Bronchial epithelial cell (primary cell): ENCODE results near the gene ADAD2. TPM values are rescaled to one million over a fixed set of nuclear protein-coding genes. Genes with fewer than 3 reads are reported as not detected.

ENCODE experiments used
- DNase-seq: peaks from one replicate; pipeline ENCODE4 v3.0.0-alpha.2; 2010; ENCODE audit warnings: low read depth
- FAIRE-seq: peaks from 2 replicates; lab custom pipeline; 2011; peaks lifted over from hg19 to GRCh38; lab: Jason Lieb, UNC
- H3K27me3 ChIP-seq: 2 replicates; pipeline ENCODE4 v1.5.1; 2011; ENCODE audit warnings: low read length; ENCODE audit not compliant: control insufficient read depth, insufficient read depth
- H3K36me3 ChIP-seq: 2 replicates; pipeline ENCODE4 v1.5.1; 2011; ENCODE audit warnings: low read length; ENCODE audit not compliant: control insufficient read depth, insufficient read depth
- H3K4me3 ChIP-seq: 2 replicates; pipeline ENCODE4 v1.5.1; 2011; ENCODE audit warnings: mild to moderate bottlenecking, low read depth, low read length, control low read depth
- total RNA-seq: library from RNA; depleted of rRNA; stranded (reverse); fragments of >200 nt; gene quantifications from 2 replicates; pipeline ENCODE4 v1.2.1, GENCODE V29; 2014
- TF ChIP-seq, protein P1 (sequence below): IDR thresholded peaks from 2 replicates; pipeline ENCODE4 v1.5.1; 2011; ENCODE audit warnings: mild to moderate bottlenecking, moderate library complexity, low read length, control low read depth, inconsistent platforms; ENCODE audit not compliant: insufficient read depth, severe bottlenecking

Gene ADAD2
- total RNA-seq, 1 donor from 2014 or later, result not detected

DNA sequence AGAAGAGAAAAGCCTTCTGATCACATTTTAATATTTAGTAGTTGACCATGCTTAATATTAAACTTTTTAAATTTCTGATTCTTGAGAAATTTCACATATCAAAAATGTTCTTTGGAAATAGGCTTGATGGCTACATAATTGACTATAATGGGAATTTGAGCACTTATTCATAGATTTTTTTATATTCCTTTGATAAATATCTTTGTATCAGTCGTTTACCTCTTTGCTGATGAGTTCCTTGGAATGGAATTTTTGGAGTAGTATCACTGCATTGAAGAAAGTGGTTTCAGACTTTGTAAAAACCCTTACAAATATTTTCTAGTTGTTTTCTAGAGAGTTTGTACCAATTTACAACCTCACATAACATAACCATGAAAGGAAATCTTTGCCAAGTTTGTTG, 31.2 kb upstream of the ADAD2 start:
- H3K4me3 ChIP-seq, result no peak overlapping the region
- TF ChIP-seq, protein P1, sequence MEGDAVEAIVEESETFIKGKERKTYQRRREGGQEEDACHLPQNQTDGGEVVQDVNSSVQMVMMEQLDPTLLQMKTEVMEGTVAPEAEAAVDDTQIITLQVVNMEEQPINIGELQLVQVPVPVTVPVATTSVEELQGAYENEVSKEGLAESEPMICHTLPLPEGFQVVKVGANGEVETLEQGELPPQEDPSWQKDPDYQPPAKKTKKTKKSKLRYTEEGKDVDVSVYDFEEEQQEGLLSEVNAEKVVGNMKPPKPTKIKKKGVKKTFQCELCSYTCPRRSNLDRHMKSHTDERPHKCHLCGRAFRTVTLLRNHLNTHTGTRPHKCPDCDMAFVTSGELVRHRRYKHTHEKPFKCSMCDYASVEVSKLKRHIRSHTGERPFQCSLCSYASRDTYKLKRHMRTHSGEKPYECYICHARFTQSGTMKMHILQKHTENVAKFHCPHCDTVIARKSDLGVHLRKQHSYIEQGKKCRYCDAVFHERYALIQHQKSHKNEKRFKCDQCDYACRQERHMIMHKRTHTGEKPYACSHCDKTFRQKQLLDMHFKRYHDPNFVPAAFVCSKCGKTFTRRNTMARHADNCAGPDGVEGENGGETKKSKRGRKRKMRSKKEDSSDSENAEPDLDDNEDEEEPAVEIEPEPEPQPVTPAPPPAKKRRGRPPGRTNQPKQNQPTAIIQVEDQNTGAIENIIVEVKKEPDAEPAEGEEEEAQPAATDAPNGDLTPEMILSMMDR, result no peak
- no peak for DNase-seq
- H3K36me3 ChIP-seq, result no peaks in the 10 kb centered on the region
- no peak for FAIRE-seq
- H3K27me3 ChIP-seq, result peaks cover 5% of the 10 kb centered on the region

DNA sequence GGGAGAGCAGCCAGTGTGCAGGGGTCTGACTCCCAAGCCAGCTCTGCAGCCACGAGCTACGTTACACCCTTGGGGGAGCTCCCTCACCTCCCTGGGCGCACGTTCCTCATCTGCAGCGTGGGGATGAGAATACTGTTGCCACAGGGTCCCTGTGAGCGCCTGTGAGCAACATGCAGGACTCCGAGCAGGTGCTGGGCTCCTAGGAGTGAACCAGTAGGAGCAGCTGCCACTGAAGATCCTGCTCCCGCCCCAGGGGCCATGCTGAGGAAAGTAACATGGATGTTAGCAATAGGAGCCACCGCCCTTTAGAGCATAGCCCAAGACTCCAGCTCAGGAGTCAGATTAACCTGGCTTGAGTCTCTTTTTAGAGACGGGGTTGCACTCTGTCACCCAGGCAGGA, 29.9 kb upstream of the ADAD2 start:
- Histone ChIP-seq H3K27me3 (peaks cover 5% of the 10 kb centered on the region), H3K4me3 (no peak overlapping the region), H3K36me3 (no peaks in the 10 kb centered on the region)
- no peak for DNase-seq
- TF ChIP-seq, protein P1, result no peak
- FAIRE-seq, result no peak

DNA sequence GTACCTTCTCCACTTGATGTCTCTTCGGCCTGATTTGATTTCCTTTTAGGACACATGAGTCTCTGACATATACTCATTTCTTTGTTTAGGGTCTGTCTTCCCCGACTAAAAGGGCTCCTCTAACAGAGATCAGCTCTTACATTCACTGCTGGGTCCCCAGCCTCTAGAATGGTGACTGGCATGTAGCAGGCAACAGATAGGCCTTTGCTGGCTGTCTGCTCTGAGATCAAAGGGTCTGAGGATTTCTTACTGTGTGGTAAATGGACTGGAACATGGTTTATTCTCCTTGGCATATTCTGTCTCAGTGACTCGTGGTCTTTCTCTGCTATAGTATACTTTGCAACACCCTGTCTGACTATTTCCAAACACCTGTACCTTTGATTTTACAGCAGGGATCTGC, 29.2 kb upstream of the ADAD2 start:
- TF ChIP-seq, protein P1, result no peak
- FAIRE-seq (no peak), DNase-seq (no peak)
- Histone ChIP-seq H3K27me3 (peaks cover 7% of the 10 kb centered on the region), H3K36me3 (no peaks in the 10 kb centered on the region), H3K4me3 (no peak overlapping the region)

DNA sequence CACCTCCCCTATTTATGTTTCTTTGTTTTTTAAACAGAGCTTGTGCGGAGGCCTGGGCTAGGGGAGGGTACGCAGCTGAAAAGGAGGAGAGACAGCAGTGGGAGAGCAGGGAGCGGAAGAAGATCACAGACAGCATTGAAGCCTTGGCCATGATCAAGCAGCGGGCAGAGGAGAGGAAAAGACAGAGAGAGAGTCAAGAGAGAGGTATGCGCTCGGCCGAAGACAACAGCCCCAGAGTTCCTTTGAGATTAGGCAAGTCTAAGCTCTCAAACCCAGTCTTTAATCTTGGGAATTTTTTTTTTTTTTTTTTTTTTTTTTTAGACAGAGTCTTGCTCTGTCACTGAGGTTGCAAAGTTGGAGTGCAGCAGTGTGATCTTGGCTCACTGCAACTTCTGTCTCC, 25.2 kb upstream of the ADAD2 start:
- FAIRE-seq (no peak), DNase-seq (no peak)
- Histone ChIP-seq H3K36me3 (no peaks in the 10 kb centered on the region), H3K4me3 (no peak overlapping the region), H3K27me3 (peaks cover 4% of the 10 kb centered on the region)
- TF ChIP-seq, protein P1, result no peak

DNA sequence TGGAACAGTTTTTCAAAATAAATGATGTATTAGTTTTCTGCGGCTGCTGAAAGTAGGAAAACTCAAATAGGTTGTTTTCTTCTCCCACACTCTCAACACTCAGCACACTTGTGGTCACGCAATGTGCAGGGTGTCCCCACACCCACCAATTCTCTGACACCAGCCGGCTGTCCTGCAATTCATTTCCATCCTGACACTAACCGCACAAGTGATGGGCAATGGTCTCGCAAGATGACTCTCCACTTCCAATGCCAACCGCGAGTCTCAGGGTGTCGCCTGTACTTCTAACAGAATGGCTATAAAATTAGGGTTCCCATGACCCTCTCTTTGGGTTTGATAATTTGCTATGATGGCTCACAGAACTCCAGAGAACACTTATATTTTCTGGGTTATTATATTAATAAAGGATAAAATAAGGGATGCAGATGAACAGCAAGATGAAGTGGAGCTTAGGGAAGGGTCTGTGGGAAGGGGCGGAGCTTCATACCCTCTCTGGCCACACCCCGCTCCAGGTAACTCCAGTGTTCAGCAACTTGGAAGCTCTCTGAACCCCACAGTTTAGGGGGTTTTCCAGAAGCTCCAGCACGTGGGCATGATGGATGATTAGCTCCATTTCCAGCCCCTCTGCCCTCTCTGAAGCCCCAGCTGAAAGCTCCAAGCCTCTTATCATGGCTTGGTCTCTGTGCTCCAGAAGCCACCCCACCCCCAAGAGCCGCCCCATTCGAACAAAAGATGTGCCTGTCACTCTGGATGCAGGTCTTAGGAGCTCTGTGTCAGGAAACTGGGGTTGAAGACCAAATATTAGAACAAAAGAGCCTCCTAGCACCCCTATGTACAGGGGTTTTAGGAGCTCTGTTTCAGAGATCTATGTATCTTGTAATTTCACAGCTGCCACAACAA, 23.9 kb upstream of the ADAD2 start:
- Histone ChIP-seq H3K4me3 (no peak overlapping the region), H3K27me3 (peaks cover 2% of the 10 kb centered on the region), H3K36me3 (no peaks in the 10 kb centered on the region)
- DNase-seq, result no peak
- TF ChIP-seq, protein P1, result no peak
- no peak for FAIRE-seq

DNA sequence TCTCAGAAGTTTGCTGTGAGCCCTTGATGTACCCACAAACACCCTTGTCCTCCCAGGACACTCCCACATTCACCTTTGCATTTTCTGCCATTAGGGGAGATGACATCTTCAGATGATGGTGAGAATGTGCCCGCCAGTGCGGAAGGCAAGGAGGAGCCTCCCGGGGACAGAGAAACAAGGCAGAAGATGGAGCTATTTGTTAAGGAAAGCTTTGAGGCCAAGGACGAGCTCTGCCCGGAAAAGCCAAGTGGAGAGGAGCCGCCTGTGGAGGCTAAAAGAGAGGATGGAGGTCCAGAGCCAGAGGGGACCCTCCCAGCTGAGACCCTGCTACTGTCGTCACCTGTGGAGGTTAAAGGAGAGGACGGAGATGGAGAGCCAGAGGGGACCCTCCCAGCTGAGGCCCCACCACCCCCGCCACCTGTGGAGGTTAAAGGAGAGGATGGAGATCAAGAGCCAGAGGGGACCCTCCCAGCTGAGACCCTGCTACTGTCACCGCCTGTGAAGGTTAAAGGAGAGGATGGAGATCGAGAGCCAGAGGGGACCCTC, 21.1 kb upstream of the ADAD2 start:
- FAIRE-seq (no peak), DNase-seq (no peak)
- Histone ChIP-seq H3K36me3 (no peaks in the 10 kb centered on the region), H3K27me3 (peaks cover 2% of the 10 kb centered on the region), H3K4me3 (no peak overlapping the region)
- TF ChIP-seq, protein P1, result no peak
